Renal pelvis (tissue), 4 donors: ENCODE data around the gene DHX58. TPM values are rescaled to one million over a fixed set of nuclear protein-coding genes. Genes with fewer than 3 reads are reported as not detected.

Experiments
- DNase-seq: peaks from one replicate; pipeline ENCODE4 v3.0.0-alpha.2; 2013
- polyA plus RNA-seq, 3 donors: library from polyadenylated mRNA; unstranded; fragments of 120-200 nt; gene quantifications; one replicate each; pipeline ENCODE4 v1.2.1, GENCODE V29; 2013; ENCODE audit not compliant: insufficient read length in 3 of 3

The DHX58 gene
- polyA plus RNA-seq, 3 donors: 8.6 to 11.2 (median 9.3) TPM

DNA sequence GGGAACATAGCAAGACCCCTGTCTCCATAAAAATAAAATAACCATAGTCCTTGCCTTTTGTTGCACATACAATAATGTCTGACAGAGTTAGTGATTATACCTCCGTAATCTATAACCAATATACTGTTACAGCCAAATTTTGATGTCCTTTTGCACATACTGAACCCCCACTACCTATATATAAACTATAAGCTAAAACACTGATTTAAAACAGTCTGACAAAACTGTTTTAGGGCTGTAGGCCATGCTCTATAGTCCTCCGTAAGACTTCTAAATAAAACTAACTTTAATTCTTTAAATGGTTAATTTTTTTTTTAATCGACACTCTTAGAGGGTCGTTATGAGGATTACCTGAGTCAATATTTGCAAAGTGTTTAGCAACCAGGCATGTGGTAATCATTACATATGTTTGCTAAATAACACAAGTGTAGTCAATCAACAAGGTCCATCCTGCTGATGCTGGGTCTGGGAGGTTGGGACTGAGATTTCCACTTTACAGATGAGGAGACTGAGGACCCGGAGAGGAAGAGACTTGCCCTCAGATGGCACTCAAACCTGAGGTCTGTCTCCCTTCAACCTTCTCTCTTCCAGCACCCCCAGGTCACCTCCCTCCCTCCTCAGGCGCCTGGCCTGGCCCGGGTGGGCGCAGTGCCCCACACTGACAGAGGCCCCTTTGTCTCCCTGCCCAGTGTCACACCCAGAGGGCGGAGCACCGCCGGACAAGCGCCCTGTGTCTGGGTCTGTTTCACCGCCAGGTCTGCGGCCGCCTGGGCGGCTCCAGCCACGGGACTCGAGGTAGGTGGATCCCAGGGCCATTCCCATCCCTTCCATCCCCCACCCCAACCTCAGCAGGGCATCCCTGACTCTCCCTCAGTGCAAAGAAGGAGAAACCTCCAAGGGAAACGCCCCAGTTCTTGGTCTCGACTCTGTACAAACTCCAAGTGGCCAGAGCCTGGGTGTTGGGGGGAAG, 24.5 kb downstream of the DHX58 start:
- no peak for DNase-seq

DNA sequence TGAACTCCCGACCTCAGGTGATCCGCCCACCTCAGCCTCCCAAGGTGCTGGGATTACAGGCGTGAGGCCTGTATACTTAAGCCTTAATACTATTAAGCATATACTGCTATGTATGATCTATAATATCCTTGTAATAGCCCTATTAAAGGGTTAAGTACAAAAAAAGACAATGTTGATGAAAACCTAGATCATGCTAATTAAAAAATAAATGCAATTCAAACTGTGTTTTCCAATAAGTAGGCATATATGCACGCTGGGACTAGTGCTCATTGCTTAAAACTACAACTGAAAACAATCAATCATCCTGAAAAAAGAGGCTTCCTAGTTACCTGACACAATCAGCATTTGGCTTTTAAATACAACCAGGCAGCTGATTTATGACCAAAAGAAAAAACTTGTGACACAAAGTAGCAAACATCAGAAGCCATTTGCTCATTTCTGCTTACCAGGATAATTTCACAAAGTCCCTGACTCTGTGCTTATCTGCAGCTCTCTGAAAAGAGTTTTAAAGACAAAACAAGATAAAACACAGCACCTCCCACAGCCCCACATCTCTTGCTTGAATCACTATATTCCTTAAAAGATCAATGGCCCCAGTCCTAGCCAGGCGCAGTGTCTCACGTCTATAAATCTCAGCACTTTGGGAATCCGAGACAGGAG, 25.3 kb downstream of the DHX58 start:
- no peak for DNase-seq

DNA sequence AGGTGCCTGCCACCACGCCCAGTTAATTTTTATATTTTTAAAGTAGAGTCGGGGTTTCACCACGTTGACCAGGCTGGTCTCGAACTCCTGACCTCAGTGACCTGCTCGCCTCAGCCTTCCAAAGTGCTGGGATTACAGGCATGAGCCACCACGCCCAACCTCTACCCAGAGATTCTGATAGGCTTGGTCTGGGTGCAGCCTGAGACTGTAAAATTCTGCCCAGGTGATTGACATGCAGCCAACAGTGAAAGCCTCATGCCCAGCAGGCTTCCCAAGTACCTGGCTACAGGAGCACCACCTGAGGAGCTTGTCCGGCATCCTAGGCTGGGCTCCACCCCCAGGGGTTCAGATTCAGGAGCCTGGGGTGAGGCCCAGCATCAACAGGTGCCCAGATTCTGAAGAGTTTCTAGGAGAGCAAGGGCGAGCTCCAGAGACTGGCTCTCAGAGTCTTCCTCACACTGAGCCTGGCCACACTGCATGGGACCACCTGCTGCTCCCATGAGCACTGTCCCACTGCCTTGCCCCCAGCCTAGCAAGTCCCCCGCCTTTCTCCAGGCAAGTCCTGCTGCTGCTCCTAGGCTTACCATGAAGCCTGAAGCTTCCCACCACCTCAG, 30.9 kb downstream of the DHX58 start:
- DNase-seq: no peak

DNA sequence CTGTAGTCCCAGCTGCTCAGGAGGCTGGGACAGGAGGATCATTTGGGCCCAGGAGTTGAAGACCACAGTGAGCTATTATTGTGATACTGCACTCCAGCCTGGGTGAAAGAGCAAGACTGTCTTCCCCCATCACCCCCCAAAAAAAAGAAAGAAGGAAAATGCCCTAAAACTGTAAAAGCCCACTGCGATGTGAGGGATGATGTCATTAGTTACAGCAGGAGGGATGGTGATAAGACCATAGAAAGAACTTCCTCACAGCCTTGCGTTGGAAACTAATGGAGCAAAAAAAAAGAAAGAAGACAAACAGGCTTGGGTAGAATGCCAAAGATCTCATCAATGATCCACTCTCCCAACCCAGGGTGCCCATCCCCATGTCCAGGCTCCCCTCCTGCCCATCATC, 33.0 kb downstream of the DHX58 start:
- no peak for DNase-seq

DNA sequence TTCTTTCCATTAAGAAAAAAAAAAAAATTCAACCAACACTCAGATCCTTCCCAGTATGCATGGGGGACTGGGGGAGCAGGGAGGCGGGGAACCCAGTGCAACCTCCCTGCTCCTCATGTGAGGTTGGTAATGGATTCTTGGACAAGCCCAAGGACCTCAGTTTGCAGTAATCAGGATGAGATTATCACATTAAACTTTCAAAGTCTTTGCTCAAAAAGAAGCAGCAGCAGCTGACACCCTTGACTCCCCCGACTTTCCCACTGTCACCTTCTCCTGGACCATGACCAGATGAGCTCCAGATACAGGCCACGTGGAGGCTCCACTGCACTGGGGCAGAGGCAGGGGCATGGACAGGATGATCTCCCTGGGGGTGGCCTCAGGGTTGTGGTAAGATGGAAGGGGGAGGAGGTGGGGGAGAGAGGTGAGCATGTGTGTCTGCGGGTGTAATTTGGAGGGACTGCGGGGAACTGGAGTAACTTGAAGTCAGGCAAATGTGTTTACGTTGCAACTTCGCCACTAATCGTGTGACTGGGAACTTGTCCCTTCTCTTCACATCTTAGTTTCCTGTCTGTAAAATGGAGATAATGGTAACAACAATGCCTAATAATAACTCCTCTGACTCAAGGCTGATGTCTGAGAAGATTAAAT, 34.0 kb downstream of the DHX58 start:
- DNase-seq: no peak

DNA sequence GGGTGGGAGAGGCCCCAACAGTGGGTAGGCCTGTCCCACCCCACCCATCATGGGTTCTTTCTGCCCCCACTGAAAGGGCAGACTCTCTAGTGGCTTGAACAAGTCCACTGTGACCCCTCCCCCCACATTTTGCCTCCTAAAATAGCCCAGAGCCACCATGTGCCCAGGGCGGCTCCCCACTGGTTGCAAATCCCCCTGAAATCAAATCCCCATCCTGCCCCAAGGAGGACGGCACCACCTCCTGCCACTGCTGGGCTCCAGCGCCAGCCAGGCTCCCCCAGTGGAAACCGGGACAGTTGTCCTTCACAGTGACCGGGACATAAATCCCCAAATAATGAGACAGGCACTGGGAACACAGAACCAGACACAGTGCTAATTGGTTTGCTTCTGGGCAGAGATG, 34.8 kb downstream of the DHX58 start:
- no peak for DNase-seq

DNA sequence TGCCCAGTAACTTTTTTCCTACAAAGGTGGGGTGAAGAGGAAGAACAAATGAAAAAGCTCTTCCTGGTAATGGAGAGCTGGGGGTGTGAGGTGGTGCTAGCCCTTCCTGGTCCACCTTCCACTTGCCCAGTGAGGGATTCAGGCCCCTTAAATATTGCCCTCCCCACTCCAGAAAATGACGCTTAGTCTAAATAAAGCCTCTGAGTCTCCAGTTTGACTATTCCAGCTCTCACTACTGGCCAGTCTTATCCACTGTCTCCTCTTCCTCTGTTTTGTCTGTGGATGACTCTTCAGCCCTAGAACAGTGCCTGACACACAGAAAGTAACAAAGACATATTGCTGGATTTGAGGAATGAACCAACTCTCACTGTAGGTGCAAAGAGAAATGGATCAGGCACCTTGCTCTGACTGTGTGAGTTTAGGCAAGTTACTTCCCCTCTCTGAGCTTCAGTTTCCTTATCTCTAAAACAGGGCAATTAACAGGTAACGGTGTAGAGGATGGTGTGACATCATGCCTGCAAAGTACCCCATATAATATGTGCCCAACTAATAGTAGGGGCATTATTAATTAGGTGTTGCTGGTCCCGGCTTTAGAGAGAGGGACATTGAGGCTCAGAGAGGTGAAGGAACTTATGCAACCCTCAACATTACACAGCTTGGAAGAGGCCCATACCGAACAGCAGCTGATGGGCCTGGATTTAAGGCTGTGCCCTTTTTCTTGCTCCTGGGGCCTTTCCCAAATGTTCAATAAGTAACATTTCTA, 35.5 kb downstream of the DHX58 start:
- DNase-seq: no peak

DNA sequence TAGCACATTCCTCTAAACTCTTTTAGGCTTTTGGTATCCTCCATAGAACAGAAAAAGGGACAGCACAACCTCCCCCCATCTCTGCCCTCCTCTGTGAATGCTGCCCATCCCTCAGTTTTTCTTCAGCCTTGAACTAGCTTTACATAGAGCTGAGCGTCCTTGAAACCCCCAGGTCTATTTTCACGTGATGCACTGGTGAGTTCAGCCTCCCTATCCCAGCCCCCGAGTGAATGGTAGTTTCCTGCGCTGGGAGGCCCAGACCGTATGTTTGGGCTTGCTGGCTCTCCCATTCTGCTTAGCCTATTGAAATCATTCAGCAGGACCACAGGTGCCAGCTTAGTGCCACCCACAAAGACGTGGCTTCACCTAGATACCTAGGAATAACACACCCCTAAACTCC, 36.7 kb downstream of the DHX58 start:
- DNase-seq: no peak

DNA sequence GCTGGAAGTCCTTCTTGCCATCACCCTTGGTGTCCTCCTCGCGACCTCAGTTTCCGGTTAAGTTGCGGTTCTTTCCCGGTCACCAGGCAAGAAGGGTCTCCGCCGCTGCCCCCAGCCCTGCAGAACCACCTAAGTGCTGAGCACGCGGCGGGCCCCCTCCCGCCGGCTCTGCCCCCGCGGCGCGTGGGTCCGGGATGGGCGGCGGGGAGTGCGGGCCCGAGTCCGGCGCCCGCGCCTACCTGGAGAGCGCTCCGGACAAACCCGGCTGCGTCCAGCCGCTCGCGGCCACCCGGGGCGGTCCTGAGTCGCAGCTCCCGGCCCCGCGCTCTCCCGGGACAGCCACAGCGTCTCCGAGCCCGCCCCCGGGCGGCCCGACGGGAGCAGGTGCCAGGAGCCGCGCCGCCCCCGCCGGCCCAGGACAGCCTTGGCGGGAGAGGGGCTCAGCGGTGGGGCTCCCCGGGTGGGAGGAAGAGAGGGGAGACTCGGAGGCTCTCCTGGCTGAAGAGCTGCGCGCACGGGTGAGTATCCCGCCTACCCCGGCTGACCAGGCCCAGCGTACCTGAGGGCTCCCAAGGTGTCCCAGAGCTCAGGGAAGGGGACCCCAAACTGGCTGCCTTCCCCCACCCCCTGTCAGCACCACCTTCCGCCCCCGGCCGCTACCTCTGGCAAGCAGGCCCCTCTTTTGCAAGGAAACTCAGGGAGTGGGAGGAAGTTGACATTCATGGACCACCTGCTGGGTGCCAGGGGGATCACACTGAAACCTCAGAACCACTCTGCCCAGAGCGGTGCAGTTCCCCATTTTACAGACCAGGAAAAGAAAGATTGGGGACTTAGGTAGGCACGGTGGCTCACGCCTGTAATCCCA, 40.0 kb downstream of the DHX58 start:
- DNase-seq: no peak

DNA sequence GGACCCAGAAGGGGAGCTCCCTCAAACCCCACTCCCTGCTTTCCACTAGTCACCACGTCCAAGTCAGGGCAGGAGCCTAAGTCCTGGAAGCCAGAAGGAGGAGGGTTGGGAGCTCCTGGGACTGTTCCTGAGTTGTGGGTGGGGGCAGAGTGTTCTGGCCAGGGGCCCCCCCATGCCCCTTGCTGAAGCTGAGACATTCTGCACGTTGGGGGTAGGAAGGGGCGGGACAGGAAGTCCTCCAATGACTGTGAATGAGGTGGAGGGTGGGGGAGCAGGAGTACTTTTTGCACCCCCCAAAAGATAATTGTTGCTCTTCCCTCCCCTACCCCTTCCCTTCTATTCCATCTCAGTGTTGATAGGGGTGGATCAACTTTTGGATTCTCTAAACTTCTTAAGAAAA, 40.7 kb downstream of the DHX58 start:
- no peak for DNase-seq

DNA sequence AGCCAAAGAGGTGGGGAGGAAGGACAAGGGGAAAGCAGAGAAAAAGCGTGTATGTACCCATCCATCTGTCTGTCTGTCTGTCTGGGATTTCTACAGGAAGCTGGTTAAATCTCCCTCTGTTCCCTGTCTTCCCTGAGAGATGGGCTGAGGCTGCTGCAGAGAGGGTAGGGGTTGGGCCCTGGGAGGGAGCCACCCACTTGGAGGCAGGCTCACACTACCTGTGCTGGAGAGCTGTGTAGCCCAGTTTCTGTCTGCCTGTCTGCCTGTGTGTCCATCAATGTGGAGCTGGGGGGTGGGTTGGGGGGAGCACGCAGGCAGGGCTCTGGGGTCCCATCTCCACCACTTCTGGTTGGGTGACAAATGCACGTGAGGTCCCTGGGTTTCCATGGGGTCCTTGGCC, 43.5 kb downstream of the DHX58 start:
- DNase-seq: no peak

DNA sequence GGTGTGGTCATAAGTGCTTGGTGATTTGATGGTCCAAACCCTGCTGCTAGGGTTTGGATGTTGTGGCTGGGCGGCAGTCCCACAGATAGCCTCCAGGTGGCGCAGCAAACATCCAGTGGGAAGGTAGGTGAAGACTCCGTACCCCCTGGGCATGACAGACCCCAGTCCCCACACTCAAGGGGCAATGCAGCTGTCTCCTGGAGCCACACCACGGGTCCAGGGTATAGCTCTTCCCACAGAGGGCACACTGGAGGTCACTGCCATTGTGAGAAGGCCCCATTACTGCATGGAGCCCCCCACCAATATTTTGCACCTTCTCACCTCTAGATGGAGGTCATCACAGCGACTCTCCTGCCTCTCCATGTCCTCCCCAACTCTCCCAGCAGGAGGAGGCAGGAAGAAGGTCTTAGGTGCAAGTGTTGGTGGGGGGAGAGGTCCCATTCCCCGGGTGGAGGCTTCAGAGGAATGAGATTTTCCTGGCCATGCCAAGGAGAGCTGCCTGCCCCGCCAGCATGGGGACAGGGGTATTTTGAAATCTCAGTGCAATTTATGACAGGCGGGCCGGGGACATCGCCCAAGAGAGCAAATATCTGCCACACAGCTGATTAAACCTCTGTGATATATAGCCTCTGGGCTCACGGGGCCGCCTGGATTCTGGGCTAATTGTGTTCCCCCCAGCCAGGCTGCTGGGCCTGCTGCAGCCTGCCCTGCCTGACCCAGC, 45.0 kb downstream of the DHX58 start:
- DNase-seq: peak; percentile 54

DNA sequence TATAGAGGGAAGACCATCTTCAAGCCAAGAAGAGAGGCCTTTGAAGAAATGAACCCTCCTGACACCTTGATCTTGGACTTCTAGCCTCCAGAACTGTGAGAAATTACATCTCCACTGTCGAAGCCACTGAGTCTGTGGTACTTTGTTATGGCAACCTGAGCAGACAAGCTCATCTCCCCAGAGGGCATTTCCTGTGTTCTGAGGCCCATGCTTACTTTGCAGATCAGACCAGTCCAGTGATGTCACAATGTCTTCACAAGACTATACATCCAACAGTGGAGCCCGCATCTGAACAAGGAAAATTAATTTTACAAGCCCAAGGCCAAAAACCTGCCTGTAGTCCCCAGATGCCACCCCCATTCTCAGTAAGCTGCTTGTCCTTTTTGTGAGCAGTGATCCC, 47.3 kb downstream of the DHX58 start:
- no peak for DNase-seq

DNA sequence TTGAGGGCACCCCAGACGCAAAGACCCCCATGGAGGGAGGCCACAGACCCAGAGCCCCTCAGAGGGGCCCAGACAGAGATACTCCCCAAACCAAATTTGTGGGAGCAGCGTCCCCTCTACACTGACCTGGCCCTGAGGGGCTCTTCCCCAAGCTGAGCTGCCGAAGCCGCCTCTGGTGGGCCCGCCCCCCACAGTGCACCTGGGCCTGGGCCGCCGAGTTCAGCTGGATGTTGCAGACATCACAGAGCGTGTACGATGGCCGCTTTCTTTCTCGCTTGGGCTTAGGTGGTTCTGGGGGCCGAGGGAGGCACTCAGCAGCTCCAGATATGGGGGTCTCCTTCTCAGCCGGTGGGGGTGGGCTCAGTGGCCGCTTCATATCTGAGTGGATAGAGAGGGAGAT, 49.8 kb downstream of the DHX58 start:
- no peak for DNase-seq

DNA sequence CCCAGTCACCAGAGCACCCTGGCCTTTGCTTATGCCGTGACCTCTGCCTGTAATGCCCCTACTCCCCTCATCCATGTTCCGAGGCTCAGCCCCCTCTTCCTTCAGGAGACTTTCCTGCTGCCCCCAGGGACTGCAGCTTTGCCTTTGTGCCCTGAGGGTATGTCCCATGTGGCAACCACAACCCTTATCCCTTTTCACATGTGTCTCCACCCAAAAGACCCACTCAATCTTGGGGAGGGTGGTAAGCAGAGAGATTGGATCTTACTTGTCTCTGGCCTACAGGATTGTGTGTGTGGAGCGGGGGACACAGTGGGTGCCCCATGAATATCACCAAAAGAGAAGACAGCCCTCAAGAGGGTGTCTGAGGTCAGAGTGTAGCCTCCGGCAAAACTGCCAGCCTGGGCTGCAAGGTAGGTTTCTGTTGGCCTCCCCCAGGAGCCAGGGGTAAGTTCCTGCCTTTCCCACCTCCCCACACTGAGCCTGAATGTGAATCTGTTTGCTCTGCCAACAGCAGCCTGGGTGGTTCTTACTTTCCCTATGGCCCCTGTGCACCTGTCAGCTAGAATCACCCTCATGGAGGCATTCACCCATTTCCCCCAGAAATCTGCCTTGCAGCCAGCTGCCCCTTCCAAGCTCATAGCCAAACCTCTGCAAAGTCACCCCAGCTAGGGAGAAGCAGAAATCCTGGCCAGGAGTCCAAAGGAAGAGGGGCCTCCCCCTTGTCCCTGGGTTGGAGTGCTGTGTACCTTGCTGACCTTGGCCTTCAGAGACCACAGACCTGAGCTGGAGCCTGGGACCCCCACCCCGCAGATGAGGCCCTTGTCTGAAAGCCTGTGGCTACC, 50.6 kb downstream of the DHX58 start:
- no peak for DNase-seq

DNA sequence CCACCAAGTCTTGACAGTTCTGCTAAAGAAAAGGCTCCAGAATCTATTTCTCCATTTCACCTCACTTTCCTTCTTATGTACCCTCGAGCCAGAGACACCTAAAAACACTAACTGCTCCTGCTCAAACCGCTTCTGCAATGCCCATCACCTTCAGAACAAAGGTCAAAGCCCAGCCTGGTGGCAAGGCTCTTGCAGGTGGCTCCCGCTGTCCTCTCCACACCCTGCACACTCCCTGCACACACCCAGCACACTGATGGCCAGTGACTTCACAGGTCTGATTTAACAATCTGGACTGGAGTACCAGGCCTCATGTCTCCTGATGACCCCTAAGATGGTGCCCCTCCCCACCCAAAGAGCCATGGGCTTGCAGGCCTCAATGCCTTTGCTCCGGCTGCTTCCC, 52.3 kb downstream of the DHX58 start:
- DNase-seq: no peak

DNA sequence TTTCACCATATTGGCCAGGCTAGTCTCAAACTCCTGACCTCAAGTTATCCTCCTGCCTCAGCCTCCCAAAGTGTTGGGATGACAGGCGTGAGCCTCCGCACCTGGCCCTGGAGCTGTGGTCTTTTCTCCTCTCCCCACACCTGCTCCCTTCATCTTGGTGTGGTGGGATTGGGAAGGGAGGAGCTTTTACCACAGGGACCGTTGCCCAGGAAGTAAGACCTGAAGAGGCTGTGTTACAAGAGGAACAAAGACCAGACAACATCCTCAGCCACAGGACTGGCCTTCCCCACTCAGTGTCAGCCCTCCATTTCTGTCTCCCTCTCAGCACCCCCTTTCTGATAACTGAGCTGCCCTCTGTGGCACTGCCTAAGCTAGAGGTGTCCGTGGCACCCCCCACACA, 52.7 kb downstream of the DHX58 start:
- no peak for DNase-seq

DNA sequence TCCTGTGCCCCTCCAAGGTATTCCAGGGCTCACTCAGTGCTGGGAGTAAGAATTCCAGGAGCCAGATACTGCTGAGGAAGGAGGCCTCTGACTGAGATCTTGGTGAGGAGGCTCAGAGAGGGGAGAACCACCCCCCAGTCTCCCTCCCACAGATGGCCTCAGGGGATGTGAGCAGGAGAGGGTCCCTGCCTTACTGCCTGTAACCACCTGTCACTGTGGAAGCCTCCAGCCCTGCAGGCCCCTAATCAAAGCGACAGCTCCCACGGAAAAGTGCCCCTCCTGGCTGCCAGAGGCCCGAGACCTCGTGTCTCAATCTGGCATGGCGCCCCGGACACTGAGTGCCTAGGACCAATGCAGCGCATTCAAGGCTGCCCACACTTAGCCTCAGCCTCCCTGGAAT, 54.5 kb downstream of the DHX58 start:
- no peak for DNase-seq

DNA sequence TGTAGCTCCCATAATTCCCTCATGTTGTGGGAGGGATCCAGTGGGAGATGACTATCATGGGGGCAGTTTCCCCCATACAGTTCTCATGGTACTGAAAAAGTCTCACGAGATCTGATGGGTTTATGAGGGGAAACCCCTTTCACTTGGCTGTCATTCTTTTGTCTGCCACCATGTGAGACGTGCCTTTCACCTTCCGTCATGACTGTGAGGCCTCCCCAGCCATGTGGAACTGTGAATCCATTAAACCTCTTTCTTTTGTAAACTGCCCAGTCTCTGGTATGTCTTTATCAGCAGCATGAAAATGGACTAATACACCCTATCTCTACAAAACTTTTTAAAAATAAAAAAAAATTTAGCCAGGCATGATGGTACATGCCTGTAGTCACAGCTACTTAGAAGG, 55.9 kb downstream of the DHX58 start:
- no peak for DNase-seq
